ENCODE measurements around the gene SPATA46. TPM values are rescaled to one million over a fixed set of nuclear protein-coding genes. Genes with fewer than 3 reads are reported as not detected.
A peak's percentile ranks its signal among the peaks of the same experiment; 100 is the strongest.
"Not testable (repeated sequence)": the region's sequence is repeated elsewhere in the genome, so short reads cannot be mapped to it uniquely, and the experiment has no call there.

SPATA46 gene
- total RNA-seq, 1 experiment from 2014 or later, result not detected

DNA sequence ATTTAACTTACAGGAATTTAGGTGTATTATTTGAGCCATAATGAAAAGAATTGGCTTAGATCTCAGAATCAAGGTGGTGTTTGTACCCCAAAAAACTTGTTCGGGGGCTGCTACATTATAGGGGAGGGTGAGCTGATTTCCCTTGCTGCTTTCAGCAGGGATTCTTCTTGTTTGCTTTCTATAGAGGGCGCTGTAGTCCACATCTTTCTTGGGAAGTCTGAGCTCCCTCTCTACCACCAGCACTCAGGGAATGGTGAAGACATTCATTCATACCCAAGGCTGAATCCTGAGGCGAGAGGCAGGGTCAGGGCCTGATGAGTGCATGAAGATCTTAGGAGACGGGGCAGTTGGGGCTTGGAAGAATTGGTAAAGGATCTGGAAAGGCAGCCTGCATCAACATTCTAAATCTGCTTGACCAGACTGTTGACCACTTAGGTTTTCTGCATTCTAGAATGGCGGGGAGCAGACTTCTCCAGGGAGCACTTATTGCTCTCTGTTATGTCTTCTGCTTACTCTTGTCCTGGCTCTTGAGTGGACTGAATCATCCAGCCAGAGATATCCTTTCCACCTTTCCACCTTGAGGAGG is 18.9 kb downstream of the SPATA46 start:
- no peaks in the 10 kb centered on the region for H3K36me3 Mint-ChIP-seq (ENCODE audit: insufficient read depth, unreplicated experiment)
- H3K4me3 Mint-ChIP-seq (ENCODE audit: unreplicated experiment), result no peak overlapping the region
- H3K4me1 Mint-ChIP-seq (ENCODE audit: low read depth, unreplicated experiment), result peaks cover 9% of the 10 kb centered on the region
- Histone ChIP-seq H3K27me3 (replicated peaks; ENCODE audit: control insufficient read depth, insufficient read depth, low read length) (no peaks in the 10 kb centered on the region), H3K4me1 (no peaks in the 10 kb centered on the region), H3K4me3 (ENCODE audit: low read depth, low read length) (no peak overlapping the region), H3K9me3 (no peaks in the 10 kb centered on the region), H3K36me3 (ENCODE audit: control insufficient read depth, insufficient read depth, low read length) (no peaks in the 10 kb centered on the region)
- no TSS peak for BruUV-seq (replicated peaks)
- no peak overlapping the region for H3K27ac Mint-ChIP-seq (ENCODE audit: unreplicated experiment)
- intact Hi-C loops (cut with micrococcal nuclease; ENCODE audit: unreplicated experiment), result loop anchor here (1.0 to 5.0 kb wide), 3 partner anchors 35 to 301 kb away; partner anchors contain the start of gene UHMK1
- TF ChIP-seq, protein P1, sequence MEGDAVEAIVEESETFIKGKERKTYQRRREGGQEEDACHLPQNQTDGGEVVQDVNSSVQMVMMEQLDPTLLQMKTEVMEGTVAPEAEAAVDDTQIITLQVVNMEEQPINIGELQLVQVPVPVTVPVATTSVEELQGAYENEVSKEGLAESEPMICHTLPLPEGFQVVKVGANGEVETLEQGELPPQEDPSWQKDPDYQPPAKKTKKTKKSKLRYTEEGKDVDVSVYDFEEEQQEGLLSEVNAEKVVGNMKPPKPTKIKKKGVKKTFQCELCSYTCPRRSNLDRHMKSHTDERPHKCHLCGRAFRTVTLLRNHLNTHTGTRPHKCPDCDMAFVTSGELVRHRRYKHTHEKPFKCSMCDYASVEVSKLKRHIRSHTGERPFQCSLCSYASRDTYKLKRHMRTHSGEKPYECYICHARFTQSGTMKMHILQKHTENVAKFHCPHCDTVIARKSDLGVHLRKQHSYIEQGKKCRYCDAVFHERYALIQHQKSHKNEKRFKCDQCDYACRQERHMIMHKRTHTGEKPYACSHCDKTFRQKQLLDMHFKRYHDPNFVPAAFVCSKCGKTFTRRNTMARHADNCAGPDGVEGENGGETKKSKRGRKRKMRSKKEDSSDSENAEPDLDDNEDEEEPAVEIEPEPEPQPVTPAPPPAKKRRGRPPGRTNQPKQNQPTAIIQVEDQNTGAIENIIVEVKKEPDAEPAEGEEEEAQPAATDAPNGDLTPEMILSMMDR (IDR thresholded peaks at IDR 0.05; ENCODE audit: insufficient read depth in 1 of 2, low read depth in 1 of 2, low read length in 1 of 2, severe bottlenecking in 1 of 2, unreplicated experiment in 1 of 2), result peak; percentile 65 to 73
- H3K9me3 Mint-ChIP-seq (ENCODE audit: unreplicated experiment), result no peaks in the 10 kb centered on the region
- H3K27me3 Mint-ChIP-seq (ENCODE audit: insufficient read depth, unreplicated experiment), result no peaks in the 10 kb centered on the region
- peak in 1 of 2 experiments; percentile 61 for DNase-seq
- ChIA-PET POLR2A (interaction anchor here (0.5 kb wide), 1 partner anchor 203 kb away, joined by 5 read pairs; no protein-coding TSS in a partner anchor), CTCF (interaction anchor here (0.6 to 1.4 kb wide), 20 partner anchors 8 to 591 kb away, joined by 3 to 14 read pairs (median 4); partner anchors contain the start of gene C1orf226)

DNA sequence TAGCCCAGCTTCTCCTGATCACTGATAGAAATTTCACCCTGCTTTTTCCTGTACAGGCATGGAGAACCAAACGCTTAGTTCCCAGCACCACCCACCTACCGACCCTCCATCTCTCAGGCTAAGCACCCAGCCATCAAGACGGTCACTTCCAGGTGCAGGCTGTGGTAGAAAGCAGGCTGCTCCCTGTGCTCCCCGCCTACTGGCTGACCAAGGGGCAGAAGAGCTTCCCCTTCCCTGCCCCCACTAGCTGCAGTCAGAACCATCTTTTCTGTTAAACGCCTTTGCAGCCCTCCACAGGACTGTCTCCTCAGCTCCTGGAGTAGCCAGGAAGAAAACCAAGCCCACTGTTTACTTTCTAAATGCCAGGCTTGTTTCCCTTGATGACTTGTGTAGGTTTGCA is 23.0 kb downstream of the SPATA46 start:
- H3K9me3 ChIP-seq, result no peaks in the 10 kb centered on the region
- no peaks in the 10 kb centered on the region for H3K27me3 Mint-ChIP-seq (ENCODE audit: insufficient read depth, unreplicated experiment)
- no peak overlapping the region for H3K4me3 Mint-ChIP-seq (ENCODE audit: unreplicated experiment)
- H3K4me1 ChIP-seq, result peaks cover 33% of the 10 kb centered on the region
- H3K9me3 Mint-ChIP-seq (ENCODE audit: unreplicated experiment), result no peaks in the 10 kb centered on the region
- POLR2A ChIA-PET, result no interaction called here
- peaks cover 44% of the 10 kb centered on the region for H3K4me1 Mint-ChIP-seq (ENCODE audit: low read depth, unreplicated experiment)
- CTCF ChIA-PET, result no interaction called here
- H3K4me3 ChIP-seq (ENCODE audit: low read depth, low read length), result no peak overlapping the region
- intact Hi-C loops (cut with micrococcal nuclease; ENCODE audit: unreplicated experiment), result no loop called here
- H3K27ac Mint-ChIP-seq (ENCODE audit: unreplicated experiment), result no peak overlapping the region
- H3K36me3 Mint-ChIP-seq (ENCODE audit: insufficient read depth, unreplicated experiment), result no peaks in the 10 kb centered on the region
- no peaks in the 10 kb centered on the region for H3K27me3 ChIP-seq (replicated peaks; ENCODE audit: control insufficient read depth, insufficient read depth, low read length)
- H3K36me3 ChIP-seq (ENCODE audit: control insufficient read depth, insufficient read depth, low read length), result no peaks in the 10 kb centered on the region
- DNase-seq, result no peak
- TF ChIP-seq, protein P1 (IDR thresholded peaks at IDR 0.05; ENCODE audit: insufficient read depth in 1 of 2, low read depth in 1 of 2, low read length in 1 of 2, severe bottlenecking in 1 of 2, unreplicated experiment in 1 of 2), result no peak
- no TSS peak for BruUV-seq (replicated peaks)

DNA sequence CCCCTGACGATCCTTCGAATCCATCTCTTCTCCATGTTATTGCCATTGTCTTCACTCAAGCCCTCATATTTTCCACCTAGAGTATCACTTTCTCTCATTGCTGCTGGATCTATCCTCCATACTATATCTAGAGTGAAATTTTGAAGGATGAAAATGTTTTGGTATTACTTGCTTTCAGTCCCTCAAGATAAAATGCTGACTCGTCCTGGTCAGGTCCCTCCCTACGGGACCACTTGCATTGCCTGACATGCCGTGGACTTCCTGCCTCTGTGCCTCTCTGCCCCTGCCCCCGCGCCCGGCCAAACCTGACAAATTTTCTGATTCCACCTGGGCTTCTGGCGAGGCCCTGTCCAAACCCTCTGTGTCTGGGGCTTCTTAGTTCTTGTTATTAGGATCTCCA is 23.6 kb downstream of the SPATA46 start:
- Mint-ChIP-seq H3K27ac (ENCODE audit: unreplicated experiment) (no peak overlapping the region), H3K36me3 (ENCODE audit: insufficient read depth, unreplicated experiment) (no peaks in the 10 kb centered on the region), H3K9me3 (ENCODE audit: unreplicated experiment) (no peaks in the 10 kb centered on the region), H3K27me3 (ENCODE audit: insufficient read depth, unreplicated experiment) (no peaks in the 10 kb centered on the region), H3K4me1 (ENCODE audit: low read depth, unreplicated experiment) (peaks cover 51% of the 10 kb centered on the region), H3K4me3 (ENCODE audit: unreplicated experiment) (no peak overlapping the region)
- Histone ChIP-seq H3K4me1 (peaks cover 39% of the 10 kb centered on the region), H3K9me3 (no peaks in the 10 kb centered on the region), H3K36me3 (ENCODE audit: control insufficient read depth, insufficient read depth, low read length) (no peaks in the 10 kb centered on the region), H3K4me3 (ENCODE audit: low read depth, low read length) (no peak overlapping the region), H3K27me3 (replicated peaks; ENCODE audit: control insufficient read depth, insufficient read depth, low read length) (no peaks in the 10 kb centered on the region)
- DNase-seq, result no peak
- TF ChIP-seq, protein P1 (IDR thresholded peaks at IDR 0.05; ENCODE audit: insufficient read depth in 1 of 2, low read depth in 1 of 2, low read length in 1 of 2, severe bottlenecking in 1 of 2, unreplicated experiment in 1 of 2), result no peak
- intact Hi-C loops (cut with micrococcal nuclease; ENCODE audit: unreplicated experiment), result no loop called here
- CTCF ChIA-PET, result no interaction called here
- BruUV-seq (replicated peaks), result no TSS peak
- POLR2A ChIA-PET, result no interaction called here

DNA sequence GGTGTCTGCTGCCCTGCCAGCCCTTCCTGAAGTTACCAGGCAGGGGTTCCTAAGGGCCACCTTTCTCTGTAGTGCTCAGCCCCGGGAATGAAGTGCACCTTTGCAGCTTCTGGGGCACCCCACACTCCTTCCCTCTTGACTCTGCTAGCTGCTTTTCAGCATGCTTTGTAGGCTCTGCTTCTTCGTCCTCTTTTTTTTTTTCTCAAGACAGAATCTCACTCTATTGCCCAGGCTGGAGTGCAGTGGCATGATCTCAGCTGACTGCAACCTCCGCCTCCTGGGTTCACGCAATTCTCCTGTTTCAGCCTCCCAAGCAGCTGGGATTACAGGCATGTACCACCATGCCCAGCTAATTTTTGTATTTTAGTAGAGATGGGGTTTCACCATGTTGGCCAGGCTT is 24.8 kb downstream of the SPATA46 start:
- H3K36me3 Mint-ChIP-seq (ENCODE audit: insufficient read depth, unreplicated experiment); BruUV-seq (replicated peaks); H3K4me3 ChIP-seq (ENCODE audit: low read depth, low read length); intact Hi-C loops (cut with micrococcal nuclease; ENCODE audit: unreplicated experiment); H3K27me3 ChIP-seq (replicated peaks; ENCODE audit: control insufficient read depth, insufficient read depth, low read length); H3K36me3 ChIP-seq (ENCODE audit: control insufficient read depth, insufficient read depth, low read length); H3K27me3 Mint-ChIP-seq (ENCODE audit: insufficient read depth, unreplicated experiment); H3K9me3 ChIP-seq; POLR2A ChIA-PET; CTCF ChIA-PET; H3K9me3 Mint-ChIP-seq (ENCODE audit: unreplicated experiment); H3K27ac Mint-ChIP-seq (ENCODE audit: unreplicated experiment); DNase-seq: not testable (repeated sequence)
- Mint-ChIP-seq H3K4me3 (ENCODE audit: unreplicated experiment) (peak overlapping the region; percentile 2), H3K4me1 (ENCODE audit: low read depth, unreplicated experiment) (peaks cover 63% of the 10 kb centered on the region)
- H3K4me1 ChIP-seq, result peaks cover 51% of the 10 kb centered on the region
